Gastrocnemius medialis (tissue), 4 donors: Measurements from ENCODE around the gene NEK6.

Experiments used
- POLR2A ChIP-seq, 2 donors: fragments of 450-650 bp; IDR thresholded peaks; one replicate each; pipeline ENCODE4 v1.6.1; 2017; ENCODE audit warnings: antibody characterized with exemption in 2 of 2, mild to moderate bottlenecking in 2 of 2, moderate library complexity in 2 of 2
- TF ChIP-seq, protein P1 (sequence below), 5 experiments: fragments of 450-650 bp in 3 of 5; fragments of 200-600 bp in 2 of 5; sonication (generic) in 2 of 5; IDR thresholded peaks in 4 of 5; conservative IDR thresholded peaks in 1 of 5; 1 replicate in 4 of 5; 2 replicates in 1 of 5; pipeline ENCODE4 v1.5.1; 2016 to 2019; ENCODE audit warnings: antibody characterized with exemption in 5 of 5, mild to moderate bottlenecking in 3 of 5, moderate library complexity in 3 of 5

DNA sequence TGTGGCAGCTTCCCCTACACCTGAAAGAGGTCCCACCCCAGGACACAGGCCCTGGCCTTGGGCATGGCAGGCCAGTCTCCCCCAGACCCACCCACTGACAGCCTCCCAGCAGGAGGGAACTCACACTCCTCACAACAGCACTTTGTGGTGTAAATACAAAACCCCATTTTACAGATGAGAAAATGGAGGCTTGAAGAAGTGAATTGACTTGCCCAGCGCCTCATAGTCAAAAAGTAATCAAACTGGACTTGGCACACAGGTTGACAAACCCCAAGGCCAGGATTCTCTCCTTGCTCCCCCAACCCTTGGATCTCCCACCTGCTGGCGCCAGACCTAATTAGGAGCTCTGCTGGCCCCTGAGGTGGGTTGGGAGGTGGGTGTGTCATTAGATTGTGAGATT lies 29.2 kb upstream of the NEK6 start:
- TF ChIP-seq POLR2A (IDR thresholded peaks at IDR 0.05), result no peak
- TF ChIP-seq, protein P1, sequence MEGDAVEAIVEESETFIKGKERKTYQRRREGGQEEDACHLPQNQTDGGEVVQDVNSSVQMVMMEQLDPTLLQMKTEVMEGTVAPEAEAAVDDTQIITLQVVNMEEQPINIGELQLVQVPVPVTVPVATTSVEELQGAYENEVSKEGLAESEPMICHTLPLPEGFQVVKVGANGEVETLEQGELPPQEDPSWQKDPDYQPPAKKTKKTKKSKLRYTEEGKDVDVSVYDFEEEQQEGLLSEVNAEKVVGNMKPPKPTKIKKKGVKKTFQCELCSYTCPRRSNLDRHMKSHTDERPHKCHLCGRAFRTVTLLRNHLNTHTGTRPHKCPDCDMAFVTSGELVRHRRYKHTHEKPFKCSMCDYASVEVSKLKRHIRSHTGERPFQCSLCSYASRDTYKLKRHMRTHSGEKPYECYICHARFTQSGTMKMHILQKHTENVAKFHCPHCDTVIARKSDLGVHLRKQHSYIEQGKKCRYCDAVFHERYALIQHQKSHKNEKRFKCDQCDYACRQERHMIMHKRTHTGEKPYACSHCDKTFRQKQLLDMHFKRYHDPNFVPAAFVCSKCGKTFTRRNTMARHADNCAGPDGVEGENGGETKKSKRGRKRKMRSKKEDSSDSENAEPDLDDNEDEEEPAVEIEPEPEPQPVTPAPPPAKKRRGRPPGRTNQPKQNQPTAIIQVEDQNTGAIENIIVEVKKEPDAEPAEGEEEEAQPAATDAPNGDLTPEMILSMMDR (IDR thresholded peaks at IDR 0.05 in 4 of 5, conservative IDR thresholded peaks at IDR 0.05 in 1 of 5), result no peak
